Sigmoid colon (tissue), 4 donors: ENCODE data around the gene MT4.

ENCODE experiments used
- EP300 ChIP-seq, 4 donors: sonication (generic); formaldehyde crosslinking; IDR thresholded peaks; one replicate each; pipeline ENCODE4 v1.6.1; 2017; ENCODE audit warnings: antibody characterized with exemption in 4 of 4
- POLR2A ChIP-seq, 2 donors: fragments of 450-650 bp; IDR thresholded peaks; one replicate each; pipeline ENCODE4 v1.6.1; 2016; ENCODE audit warnings: antibody characterized with exemption in 2 of 2, mild to moderate bottlenecking in 2 of 2, moderate library complexity in 2 of 2
- POLR2AphosphoS5 ChIP-seq, 4 donors: sonication (generic); formaldehyde crosslinking; IDR thresholded peaks; one replicate each; pipeline ENCODE4 v1.6.1; 2017; ENCODE audit warnings: antibody characterized with exemption in 4 of 4
- TF ChIP-seq, protein P1 (sequence below), 4 experiments: fragments of 450-650 bp in 3 of 4; fragments of 200-600 bp in 1 of 4; IDR thresholded peaks; one replicate each; pipeline ENCODE4 v1.5.1; 2016 to 2019; ENCODE audit warnings: antibody characterized with exemption in 4 of 4, mild to moderate bottlenecking in 3 of 4, moderate library complexity in 2 of 4

DNA sequence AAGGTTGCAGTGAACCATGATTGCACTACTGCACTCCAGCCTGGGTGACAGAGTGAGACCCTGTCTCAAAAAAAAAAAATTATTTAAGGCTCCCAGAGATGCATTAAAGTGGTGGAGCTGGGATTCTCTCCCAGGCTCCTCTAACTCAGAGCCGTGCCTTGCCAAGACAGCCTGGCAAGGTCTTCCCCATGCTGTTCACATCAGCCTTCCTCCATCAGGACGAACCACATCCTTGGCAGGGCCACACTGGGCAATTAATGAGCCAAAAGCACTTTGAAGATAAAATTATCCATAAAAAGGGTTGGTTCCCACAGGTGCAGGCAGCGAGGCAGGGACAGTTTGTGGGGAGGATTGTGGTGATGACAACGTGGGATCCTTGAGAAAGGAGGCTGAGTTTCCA lies 25.2 kb upstream of the MT4 start:
- TF ChIP-seq, protein P1, sequence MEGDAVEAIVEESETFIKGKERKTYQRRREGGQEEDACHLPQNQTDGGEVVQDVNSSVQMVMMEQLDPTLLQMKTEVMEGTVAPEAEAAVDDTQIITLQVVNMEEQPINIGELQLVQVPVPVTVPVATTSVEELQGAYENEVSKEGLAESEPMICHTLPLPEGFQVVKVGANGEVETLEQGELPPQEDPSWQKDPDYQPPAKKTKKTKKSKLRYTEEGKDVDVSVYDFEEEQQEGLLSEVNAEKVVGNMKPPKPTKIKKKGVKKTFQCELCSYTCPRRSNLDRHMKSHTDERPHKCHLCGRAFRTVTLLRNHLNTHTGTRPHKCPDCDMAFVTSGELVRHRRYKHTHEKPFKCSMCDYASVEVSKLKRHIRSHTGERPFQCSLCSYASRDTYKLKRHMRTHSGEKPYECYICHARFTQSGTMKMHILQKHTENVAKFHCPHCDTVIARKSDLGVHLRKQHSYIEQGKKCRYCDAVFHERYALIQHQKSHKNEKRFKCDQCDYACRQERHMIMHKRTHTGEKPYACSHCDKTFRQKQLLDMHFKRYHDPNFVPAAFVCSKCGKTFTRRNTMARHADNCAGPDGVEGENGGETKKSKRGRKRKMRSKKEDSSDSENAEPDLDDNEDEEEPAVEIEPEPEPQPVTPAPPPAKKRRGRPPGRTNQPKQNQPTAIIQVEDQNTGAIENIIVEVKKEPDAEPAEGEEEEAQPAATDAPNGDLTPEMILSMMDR (IDR thresholded peaks at IDR 0.05) = no peak
- no peak for TF ChIP-seq POLR2AphosphoS5 (IDR thresholded peaks at IDR 0.05)
- TF ChIP-seq POLR2A (IDR thresholded peaks at IDR 0.05) = no peak
- TF ChIP-seq EP300 (IDR thresholded peaks at IDR 0.05) = no peak
